Activated CD8-positive, alpha-beta memory T cell treated with anti-CD3 and anti-CD28 coated beads for 1 hour (primary cell): Measurements from ENCODE around the gene SYT9.
"Not testable (repeated sequence)": the region's sequence is repeated elsewhere in the genome, so short reads cannot be mapped to it uniquely, and the experiment has no call there.

Experiments used
- DNase-seq, 2 donors: peaks; one replicate each; pipeline ENCODE4 v3.0.0-alpha.2; 2020; ENCODE audit warnings: low read depth in 1 of 2; ENCODE audit errors: extremely low read depth in 1 of 2

The SYT9 gene

GRCh38 chr11:7335442-7335841 lies 83.7 kb downstream of the SYT9 start:
- not testable (repeated sequence) for DNase-seq

DNA sequence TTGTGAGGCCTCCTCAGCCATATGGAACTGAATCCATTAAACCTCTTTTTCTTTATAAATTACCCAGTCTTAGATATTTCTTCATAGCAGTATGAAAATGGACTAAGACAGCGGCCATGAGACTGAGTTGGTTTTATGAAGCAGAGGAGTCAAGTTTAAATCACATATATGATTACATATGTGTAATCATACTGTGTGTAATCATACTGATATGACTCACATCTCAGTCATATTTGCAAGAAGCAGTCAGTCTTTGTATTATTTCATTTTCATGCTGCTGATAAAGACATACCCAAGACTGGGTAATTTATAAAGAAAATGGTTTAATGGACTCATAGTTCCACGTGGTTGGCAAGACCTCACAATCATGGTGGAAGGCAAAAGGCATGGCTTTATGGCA lies 89.8 kb downstream of the SYT9 start:
- DNase-seq: no peak

DNA sequence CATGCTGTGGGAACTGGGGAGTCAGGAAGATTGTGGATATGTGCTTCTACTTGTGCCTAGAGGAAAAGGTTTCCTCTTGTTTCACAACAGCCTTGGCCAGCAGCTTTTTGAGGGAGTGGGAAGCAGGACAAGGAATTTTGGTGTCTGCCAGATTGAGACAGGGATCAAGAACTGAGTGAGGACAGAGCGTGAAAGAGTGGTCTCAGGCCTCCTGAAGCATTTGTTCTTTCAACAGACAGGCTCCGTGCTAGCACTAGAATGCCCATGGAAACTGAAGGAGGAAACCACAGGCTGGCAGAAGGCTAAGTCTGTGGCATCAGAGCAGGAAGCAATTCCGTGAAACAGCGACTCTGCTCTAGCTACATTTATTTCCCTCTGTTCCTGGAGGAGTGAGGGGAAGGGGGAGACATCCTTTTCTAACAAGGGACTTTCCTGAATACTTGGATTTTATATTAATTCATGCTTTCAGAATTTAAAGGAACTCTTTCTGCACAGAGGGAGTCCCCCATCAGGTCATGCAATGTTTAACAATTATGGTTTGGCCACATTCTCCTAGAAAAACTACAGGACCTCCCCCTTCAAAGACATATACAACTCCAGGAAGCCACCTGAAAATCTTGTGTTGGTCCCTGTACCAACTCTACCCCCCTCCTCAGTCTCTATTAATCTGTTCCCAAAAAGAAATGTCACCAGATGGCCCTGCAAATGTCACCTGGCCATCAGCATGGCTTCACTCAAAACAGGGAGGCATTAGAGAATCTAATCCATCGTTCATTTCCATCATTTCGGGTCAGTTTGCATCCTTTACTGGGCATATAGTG lies 96.1 kb downstream of the SYT9 start:
- DNase-seq: no peak

GRCh38 chr11:7348432-7349304 lies 97.0 kb downstream of the SYT9 start:
- no peak for DNase-seq

- no peak for DNase-seq
Observed at GRCh38 chr11:7351228-7351627, 99.5 kb downstream of the SYT9 start.

DNA sequence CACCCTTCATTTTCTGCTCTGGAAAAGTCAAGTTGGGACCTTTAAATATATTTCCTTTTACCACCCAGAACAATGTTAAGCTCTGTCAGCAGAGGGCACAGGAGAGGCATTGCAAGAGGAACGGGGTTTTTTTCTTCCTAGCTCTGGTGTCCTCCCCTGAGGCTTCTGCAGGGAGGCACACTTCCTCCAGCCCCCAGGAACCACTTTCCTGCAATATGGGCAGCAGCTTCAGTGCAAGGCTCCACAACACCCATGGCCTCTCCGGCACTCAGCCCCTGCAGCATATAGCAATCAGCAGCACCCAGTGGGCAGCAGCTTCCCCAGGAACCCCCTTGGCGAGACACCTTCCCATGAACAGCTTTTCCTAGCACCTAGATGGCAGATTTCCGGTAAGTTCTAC lies 101.4 kb downstream of the SYT9 start:
- DNase-seq: no peak

DNA sequence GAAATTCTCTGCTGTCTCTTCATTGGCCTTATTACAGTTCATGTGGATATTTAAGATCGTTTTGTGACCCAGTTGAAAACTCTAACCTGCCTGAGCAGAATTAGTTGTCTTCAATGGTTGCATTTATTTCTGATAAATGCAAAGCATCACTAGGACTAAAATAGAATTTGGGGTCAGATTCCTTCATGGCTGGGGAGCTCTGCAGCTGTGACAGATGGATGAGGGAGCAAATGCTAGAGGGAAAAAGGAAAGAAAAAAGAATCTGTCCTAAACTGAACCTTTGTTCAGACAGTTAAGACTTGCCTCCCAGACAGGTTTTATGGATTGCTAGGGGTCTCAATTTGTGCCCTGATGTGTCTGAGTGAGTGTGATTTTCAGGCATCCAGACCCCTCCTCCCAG lies 113.0 kb downstream of the SYT9 start:
- DNase-seq: no peak

DNA sequence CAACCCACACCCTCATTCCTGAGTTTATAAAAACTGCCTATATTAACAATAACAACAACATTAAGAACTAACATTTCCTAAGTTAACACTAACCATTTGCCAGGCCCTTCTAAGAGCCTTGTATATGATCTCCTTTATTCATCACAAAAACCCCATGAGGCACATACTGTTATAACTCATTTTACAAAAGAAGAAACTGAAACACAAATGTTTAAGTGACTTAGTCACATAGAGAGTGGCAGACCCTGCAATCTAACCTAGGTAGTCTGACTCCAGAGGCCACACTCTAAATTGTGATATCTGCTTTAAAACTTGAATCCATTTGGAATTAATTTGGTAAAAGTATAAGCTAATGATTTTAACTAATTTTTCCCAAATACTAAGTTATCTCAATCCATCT lies 116.1 kb downstream of the SYT9 start:
- no peak for DNase-seq

DNA sequence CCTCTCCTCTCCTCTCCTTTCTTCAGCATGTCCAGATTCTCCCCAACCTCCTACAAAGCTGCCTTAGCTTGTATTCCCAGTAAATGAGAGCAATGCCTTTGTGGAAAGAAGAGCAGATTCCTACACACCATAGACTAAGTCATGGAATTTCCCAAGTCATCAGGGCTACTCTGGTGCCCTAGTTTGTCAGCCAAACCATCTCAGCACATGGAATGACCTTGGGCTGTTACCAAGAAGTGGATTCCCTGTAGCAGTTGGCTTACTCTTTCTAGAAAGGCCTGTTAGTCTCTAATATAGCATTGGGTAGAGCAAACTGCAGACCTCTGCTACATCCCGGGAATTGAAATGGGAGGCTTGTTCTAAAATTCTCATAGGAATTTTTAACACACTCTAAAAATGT lies 124.7 kb downstream of the SYT9 start:
- DNase-seq: no peak

DNA sequence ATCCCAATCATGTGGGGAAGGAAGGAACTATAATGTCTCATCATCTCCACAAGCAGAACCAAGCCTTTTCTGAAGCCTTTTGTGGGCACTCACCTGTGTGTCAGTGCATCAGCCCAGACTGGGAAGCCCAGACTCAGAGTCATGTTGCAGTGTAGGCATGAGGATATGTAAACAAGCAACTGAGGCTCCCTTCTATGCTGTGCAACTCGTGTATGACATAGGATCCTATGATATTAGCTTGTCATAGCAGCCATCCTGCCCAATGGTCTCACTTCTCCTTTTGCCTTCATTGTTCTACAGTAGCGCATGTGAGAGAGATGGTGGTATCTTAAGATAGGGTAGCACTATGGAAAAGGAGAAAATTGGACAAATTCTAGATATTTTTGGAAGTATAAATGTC lies 130.2 kb downstream of the SYT9 start:
- no peak for DNase-seq

DNA sequence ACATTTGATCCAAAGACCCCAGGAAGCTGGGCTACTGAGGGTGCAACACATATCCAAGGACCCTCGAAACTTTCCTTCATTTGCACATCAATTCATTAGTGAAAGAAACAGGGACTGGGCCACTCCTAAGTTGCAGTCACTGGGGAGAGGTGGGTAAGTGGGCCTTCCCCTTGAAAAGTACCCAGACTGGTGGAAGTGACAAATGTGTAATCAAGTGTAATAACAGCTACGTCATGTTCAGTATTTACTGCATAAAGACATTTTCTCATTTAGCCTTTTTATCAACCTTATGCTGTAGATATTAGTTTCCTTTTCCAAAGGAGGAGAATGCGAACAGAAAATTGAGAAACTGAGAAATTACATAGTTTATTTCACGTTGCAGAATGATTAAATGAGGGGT lies 131.7 kb downstream of the SYT9 start:
- no peak for DNase-seq

GRCh38 chr11:7384691-7385090 lies 133.0 kb downstream of the SYT9 start:
- DNase-seq: no peak

DNA sequence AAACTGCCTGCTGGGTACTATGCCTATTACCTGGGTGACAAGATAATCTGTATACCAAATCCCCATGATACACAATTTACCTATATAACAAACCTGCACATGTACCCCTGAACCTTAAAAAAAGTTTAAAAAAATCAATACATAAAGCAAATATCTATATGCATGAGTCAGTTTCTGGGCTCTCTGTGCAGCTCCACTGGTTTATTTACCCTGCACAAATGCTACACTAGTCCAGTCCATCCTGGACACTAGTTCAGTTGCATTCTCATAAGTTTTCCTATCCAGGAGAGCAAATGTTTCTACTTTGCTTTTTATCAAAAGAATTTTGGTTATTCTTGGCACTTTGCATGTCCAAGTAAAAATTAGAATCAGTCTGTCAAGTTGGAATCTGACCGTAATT lies 133.8 kb downstream of the SYT9 start:
- DNase-seq: no peak

GRCh38 chr11:7413961-7414915 lies 162.5 kb downstream of the SYT9 start:
- no peak for DNase-seq

- DNase-seq: no peak
Observed at GRCh38 chr11:7414973-7415817, 163.5 kb downstream of the SYT9 start.

DNA sequence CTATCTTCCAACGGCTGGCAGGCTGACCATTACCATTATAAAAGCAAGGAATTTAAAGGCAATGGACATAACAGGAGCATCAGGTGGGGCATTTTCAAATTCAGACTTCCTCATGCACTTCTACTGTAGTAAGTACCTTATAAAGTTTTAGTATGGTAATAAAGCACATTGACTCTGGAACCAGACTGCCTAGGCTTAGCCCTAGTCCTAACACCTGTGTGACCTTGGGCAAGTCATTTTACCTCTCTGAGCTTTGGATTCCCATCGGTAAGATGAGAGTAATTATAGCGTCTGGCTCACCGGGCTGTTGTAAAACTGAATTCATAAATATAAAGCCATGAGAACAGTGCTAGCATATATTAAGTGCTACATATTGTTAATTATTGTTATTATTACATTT lies 164.4 kb downstream of the SYT9 start:
- DNase-seq: no peak

DNA sequence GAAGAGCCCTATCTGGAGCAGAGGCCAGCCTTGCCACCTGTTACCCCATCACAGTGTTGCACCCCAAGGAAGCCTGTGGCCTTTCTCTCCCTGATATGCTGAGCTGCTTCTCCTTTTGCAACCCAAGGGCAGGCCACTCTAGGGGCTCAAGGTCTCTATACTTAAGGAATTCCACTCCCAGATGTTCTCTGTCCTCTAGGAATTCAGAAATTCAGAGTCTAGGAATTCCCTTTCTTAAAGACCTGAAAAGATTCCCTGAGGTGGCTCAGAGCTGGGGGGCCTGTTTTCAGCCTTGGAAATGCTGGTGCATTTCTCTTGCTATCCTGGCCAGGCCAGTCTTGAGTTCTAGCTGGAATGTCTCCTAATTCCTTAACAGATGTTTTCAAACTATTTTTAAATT lies 165.6 kb downstream of the SYT9 start:
- no peak for DNase-seq

DNA sequence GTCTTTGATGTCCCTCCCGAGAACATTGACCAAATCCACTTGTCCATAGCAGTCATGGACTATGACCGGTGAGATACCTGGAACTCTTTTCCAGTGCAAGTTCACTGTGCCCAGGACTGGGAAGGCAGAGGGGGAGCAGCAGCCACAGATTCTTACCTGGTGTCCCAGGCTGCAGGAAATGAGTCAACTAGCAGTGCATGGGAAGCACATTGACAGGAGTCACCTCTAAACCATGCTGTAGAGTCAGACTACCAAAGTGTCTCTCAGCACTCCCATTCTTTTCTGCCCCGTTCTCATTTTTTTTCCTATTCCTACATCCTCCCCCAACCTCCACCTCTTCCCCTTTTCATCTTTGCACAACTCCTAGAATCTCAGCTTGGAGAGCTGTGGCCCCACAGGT lies 166.4 kb downstream of the SYT9 start:
- DNase-seq: no peak

GRCh38 chr11:7418906-7419305 lies 167.2 kb downstream of the SYT9 start:
- no peak for DNase-seq

GRCh38 chr11:7421136-7421535 lies 169.4 kb downstream of the SYT9 start:
- DNase-seq: no peak
